Stimulated activated CD4-positive, alpha-beta T cell treated with anti-CD3 and anti-CD28 coated beads, Interleukin-1b, Interleukin-23, amount 100 ng/mL, for 48 hours (primary cell): ENCODE data around the gene TPCN2.

Experiments used
- DNase-seq: peaks from one replicate; pipeline ENCODE4 v3.0.0-alpha.2; 2020

Gene TPCN2

DNA sequence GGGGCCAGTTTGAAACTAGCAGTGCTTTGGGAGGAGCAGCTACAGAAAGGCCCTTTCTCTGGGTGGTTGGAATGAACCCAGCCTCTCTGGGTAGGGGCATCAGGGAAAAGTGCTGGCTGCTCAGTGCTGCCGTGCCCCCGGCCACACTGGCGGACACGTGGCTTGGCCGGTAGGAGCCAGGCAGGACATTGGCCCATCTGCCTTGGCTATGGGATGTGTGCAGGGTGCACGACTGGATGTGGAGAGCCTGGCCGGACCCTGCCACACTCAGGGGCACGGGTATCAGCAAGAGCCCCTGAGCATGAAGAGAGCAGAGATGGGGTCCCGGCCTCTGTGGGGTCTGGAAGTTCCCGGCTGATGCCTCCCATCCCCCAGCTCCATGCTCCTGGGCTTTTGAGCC is 46.6 kb downstream of the TPCN2 start:
- no peak for DNase-seq

DNA sequence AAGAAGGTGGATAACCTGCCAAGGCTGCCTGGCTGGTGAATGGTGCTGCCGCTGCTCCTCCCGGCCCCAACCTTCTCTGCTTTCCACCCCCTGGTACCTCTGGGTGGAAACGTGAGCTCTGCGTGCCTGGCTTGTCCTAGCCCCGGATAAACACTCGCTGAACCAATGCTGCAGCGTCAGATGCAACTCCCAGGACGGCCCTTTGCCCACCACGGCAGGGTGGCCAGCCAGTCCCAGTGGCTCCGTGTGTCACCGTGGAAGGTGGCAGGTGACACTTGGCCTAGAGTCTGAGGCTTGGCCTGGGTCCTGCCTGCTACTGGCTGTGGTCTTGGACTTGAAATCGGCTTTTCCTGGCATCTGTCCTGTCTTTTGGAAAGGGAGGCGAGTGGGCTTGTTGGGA is 47.7 kb downstream of the TPCN2 start:
- no peak for DNase-seq

DNA sequence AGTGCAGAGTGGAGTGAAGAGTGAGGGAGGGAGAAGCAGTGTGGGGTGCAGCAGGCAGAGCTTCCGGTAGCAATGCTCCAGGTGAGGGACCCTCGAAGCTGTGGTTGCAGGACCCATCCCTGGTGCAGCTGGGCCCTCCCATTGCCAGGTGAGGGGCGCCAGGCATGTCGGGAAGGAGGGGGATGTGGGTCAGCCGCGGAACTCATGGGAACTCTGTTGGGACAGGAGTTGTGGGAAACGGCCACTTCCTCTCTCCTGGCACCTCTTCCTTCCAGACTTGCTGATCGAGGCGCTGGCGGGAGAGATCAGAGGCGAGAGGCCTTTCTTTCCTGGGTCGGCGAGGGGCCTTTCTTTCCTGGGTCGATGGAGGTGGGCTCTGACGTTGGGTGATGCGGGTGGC is 48.5 kb downstream of the TPCN2 start:
- DNase-seq: no peak

DNA sequence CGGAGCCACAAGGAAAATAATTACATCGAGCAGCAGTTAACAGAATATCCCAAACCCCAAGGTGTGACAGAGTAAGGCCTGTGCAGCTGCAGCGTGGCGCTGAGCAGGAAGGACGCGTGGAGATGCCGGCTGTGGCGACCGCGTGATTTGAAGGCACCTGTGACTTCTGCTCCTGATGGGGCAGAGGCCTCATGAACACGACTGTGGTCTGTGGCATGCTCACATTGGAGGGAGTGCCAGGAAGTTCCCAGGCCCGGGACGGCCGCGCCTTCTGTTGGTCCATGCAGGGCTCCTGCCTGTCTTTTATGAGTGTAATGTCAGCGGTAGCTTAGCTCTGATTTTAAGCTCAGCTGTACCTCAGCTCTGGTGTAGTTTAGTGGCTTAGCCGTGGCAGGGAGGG is 50.4 kb downstream of the TPCN2 start:
- DNase-seq: no peak

DNA sequence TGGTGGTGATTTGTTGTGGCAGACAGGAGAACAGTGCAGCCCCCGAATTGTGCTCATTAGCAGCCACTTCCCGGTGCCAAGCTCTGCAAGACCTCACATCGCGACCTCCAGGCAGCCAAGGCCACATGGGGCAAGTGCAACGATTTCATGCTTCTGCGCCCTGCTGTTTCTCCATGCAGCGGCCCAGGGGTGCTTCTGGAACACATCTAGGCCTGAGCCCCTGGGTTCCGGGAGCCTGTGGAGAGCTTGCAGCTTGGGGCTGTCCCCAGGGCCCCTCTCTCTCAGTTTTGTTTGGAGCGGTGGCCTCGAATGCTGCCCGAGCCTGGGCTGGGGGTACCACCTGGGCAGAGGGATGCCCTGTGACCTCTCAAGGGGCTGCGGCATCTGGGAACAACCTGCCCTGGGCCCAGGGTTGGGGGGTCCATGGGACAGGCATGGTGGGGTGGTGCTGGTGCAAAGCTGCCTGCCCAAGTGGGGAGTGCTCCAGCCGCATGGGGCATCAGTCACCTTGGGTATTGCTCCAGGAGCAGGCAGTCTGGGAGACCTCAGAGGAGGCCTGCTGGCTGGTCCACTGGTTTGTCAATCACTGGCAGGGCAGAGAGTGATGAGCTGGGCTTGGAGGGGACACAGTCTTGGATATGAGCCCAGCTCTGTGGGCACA is 51.9 kb downstream of the TPCN2 start:
- DNase-seq: no peak

DNA sequence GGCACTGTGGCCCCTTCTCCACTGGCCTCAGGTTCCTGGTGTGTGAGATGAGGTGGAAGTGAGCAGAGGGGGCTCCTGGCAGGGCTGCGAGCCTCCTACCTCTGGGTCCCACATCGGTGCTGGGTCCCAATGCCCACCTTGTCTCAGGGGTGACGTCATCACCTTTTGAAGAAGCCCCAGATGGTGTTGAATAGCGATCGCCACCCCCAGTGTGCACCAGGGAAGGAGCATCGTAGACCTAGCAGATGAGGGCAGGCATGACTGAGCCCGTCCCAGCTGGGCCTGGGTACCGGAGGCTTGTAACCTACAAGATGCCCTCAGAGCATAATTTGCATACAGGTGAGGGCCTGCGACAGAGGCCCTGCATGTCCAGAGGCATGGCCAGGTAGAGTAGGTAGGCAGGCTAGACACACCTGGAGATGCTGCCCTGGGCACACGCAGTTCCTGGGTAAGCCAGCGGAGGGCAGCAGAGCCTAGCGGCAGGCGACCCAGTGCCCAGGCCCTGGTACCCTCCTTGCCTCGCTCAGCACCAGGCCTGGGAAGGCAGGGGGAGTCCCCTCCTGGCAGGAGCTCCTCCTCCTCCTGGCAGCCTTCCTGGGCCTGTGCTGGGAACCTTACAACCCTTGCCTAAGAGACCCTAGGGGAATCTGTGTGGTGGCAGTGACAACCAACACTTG is 52.5 kb downstream of the TPCN2 start:
- DNase-seq: peak; percentile 71

DNA sequence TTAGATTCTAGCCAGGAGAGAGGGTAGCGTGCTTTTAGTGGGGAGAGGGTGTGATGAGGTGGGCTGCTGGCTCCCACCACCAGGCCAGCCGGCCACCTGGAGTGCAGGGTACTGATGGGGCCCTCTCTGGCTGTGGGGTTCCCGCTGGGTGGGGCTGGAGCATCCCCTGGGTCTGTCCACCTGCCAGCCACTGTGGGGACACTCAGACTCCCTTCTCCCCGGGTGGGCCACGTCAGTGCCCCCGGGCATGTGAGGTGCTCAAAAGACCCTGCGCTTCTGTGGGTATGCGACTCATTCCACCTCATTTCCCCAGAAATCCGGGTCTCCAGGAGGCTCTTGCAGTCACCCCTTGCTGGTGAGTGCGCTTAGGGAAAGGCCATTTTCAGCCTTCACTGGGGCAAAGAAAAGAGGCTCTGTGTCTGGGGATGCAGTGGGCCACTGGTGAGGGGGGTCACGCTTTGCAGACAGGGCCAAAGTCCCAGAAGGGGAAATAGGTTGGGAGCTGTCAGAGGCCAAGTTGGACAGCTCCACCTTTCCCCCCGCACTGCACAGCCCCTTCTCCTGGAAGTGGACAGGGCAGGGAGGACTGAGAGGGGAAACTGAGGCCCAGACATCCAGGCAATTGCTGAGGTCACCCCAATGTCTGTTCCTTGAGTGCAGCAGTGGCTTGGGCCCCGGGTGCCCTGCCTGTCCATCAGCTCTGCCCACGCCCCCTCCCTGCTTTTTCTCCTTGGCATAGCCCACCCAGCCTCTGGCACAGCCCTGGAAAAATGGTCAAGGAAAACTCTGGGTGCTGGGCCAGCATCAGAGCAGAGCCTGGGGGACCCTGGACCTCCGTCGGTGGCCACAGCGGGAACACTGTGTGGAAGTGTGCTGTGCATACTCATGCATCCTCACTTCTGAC is 53.3 kb downstream of the TPCN2 start:
- DNase-seq: no peak

DNA sequence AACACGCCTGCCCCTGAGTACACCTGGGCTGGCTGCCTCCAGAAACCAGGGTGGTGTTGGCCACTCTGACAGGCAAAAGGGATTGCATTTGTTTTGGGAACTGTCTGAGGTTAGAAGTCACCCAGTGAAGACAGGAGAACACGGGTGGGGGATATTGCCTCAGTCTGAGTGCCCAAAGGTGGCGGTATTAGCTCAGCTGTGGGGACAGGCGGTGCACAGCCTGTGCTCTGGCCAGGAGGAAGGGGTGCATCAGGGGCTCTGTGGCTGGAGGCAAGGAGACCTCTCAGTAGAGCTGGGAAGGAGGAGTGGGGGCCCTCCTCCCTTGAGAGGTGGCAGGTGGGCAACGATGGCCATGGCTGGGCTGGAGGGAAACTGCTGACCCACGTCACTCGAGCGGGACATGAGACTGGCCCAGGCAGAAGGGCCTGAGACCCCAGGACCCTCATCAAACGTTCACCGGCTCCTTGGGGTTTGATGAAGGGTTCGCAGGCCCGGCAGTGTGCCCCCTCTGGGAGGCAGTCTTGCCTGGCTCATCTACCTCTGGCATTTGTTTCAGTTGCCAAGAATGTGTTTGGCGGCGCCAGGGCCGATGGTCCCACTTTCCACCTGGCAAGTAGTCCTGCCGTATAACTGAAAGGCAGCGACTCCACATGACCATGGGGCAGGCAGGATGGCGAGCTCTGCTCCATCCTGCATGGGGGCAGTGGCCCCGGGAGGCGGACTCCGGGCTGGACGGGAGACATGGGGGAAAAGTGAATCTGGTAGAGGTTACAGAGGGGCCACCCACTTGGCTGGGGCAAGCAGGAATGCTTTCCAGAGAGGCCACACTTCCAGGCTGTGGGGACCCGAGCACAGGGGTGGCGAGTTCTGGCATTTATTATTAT is 54.2 kb downstream of the TPCN2 start:
- no peak for DNase-seq

DNA sequence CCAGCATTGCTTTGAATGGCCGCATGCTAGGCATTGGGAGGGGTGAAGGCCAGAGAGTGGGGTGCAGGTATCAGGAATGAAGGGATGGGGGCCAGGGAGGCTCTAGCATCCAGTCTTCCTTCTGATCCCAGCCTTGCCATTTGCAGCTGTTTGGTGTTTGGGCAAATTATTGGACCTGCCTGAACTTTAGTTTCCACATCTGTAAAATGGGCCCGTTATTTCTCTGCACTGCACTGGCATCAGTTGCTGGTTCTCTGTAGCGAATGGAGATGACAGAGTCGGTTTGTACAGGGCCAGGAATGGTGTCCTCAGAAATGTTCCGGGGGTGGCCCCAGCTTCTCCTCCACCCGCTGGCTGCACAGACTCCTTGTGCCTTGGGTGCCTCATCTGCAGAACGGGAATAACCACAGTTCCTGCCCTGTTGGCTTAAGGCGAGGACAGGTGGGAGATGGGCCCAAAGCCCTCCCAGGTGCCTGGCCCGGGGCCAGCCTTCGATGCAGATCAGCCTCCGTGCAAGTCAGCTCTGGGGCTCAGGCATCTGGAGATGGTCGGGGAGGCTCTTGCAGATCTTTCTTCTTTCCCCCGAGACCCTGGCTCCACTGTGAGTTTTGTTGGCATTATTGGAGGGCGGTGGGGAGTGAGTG is 55.6 kb downstream of the TPCN2 start:
- no peak for DNase-seq

DNA sequence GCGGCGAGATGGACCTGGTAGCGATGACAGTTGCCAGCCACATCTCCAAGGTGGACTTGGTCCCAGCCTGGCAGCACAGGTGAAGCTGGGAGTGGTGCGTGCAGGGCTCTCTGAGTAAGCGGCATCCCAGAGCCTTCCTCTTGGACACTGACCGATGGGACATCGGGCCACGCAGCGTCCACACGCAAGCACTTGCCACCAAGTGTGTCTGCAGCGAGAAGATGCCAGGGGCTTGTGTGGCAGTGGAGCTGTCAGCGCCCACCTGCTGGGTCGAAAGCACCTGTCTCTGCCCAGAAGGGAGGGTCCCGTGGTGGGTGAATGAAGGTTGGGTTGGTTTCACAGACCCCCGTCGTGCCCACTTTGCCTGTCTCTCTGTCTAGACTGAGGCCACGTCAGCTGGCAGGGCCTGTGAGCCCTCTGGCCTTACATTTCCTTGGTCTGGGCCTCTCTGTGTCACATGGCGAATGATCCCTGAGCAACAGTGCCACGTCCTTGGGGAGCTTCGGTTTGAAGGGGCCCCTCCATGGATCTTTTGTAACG is 56.2 kb downstream of the TPCN2 start:
- no peak for DNase-seq

DNA sequence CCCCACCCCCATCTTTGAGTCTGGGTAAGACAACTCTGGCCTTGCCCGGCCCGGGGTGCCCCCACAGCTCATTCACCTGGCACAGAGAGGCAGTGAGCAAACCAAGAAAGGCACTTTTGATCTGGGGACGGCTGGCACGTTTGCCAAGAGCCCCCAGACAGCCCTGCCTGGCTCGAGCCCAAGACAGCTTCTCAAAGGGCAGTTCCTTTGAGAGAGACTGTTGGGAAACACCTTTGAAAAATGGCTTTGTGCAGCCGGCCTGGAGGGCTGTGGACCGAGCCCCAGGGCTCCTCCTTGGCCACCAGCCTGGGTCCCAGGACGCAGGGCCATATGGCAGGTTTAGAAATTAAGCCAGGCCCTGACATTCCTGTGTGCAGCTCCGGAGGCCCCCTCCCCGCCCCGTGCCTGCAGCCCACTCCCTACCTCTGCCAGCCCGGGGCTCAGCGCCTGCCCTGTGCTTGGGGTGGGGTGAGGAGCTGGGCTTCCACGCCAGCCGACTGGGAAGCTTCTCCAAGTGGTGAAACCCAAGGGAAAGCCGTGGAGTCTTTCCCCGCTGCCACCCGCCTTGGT is 56.8 kb downstream of the TPCN2 start:
- DNase-seq: no peak

DNA sequence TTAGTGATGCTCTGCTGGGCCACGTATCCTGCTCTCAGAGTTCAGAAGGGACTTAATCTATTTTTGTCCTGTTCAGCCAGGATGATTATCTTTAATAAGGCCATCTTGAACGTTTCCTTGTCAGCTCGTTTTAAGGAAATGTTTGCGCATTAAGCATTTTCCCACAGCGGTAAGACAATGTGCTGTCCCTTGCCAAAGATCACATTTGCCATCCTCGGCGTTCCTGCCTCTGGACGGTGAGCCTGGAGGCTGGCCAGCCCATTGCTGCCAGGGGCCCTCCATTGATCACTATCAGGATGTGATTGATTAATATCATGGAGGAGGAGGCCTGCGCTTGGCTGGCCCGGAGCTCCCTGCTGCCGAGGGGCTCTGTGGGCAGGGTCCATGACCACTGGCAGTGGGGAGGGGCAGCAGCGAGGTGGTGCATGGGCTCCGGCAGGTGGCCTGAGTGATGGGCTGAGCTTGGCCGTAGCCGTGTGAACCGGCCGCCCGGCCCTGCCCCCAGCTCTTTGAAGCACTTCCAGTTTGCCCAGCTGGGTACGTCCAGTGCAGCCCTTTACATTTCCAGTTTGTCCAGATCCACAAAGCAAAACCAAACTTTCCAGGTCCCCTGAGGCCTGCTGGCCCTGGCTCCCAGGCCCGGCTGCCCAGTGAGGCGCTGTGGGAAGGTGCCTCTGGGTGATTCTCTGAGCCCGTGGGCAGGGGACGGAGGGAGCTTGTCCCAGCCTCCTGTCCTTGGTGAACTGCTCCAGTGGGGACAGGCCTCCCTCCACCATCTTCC is 57.5 kb downstream of the TPCN2 start:
- DNase-seq: no peak

DNA sequence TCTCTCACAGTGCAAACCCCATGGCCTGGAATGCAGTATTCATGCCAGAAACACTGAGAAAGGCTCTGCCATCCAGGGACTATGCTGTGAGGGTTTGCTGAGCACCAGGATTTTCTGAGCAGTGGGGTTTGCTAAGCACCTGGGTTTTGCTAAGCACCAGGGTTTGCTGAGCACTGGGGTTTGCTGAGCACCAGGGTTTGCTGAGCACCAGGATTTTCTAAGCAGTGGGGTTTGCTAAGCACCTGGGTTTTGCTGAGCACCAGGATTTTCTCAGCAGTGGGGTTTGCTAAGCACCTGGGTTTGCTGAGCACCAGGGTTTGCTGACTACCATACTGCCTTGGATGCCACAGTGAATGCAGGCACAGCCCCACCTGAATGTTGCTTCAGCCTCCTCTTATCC is 58.7 kb downstream of the TPCN2 start:
- no peak for DNase-seq

DNA sequence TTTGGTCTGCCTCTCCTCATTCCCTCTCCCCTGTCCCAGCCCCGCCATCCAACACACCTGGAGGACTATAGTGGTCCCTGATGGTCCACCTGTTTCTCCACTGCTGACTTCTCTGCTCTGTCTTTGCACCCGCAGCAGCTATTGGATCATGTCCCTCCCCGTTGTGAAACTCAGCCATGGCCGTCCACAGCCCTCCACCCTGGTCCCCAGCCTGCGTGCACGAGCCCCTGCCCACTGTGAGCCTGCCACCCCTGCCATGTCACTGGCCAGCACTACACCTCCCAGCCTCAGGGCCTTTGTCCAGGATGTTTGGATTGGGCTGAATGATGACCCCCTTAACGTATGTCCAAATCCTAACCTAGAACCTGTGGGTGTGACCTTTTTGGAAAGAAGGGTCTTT is 59.3 kb downstream of the TPCN2 start:
- DNase-seq: no peak

DNA sequence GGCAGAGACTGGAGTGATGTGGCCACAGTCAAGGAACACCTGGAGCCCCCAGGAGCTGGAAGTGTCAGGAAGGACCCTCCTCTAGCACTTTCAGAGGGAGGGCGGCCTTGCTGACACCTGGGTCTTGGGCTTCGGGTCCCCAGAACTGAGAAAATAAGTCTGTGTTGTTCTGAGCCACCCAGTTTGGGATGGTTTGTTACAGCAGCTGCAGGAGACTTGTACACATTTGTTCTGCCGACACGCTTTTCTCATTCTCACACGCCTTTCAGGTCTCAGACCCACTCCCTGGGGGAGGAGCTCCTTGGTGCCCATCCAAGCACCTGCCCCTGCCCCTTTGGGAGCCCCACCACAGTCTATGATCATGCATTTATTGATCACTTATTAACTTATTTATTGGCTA is 59.8 kb downstream of the TPCN2 start:
- no peak for DNase-seq

DNA sequence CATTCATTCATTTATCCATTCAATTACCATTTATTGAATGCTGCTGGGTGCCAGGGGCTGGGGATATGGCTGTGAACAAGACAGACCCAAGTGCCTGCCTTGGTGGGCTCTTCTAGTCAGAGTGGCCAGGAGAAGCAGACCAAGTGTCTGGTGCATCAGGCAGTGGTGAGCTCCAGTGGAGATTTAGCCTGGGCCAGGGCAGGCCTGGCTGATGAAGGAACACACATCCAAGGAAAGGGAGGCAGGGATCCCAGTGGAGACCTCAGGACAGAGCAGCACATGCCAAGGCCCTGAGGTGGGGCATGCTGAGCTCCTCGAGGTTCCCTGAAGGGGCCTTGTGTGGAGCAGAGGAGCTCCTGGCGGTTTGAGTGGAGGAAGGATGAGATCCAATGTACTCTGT is 60.4 kb downstream of the TPCN2 start:
- no peak for DNase-seq

DNA sequence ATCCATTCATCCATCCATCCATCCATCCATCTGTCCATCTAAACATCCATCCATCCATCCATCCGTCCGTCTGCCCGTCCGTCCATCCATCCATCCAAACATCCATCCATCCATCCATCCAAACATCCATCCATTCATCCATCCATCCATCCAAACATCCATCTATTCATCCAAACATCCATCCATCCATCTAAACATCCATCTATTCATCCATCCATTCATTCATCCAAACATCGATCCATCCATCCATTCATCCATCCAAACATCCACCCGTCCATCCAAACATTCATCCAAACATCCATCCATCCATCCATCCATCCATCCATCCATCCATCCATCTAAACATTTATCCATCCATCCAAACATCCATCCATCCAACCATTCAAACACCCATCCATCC is 61.7 kb downstream of the TPCN2 start:
- no peak for DNase-seq

DNA sequence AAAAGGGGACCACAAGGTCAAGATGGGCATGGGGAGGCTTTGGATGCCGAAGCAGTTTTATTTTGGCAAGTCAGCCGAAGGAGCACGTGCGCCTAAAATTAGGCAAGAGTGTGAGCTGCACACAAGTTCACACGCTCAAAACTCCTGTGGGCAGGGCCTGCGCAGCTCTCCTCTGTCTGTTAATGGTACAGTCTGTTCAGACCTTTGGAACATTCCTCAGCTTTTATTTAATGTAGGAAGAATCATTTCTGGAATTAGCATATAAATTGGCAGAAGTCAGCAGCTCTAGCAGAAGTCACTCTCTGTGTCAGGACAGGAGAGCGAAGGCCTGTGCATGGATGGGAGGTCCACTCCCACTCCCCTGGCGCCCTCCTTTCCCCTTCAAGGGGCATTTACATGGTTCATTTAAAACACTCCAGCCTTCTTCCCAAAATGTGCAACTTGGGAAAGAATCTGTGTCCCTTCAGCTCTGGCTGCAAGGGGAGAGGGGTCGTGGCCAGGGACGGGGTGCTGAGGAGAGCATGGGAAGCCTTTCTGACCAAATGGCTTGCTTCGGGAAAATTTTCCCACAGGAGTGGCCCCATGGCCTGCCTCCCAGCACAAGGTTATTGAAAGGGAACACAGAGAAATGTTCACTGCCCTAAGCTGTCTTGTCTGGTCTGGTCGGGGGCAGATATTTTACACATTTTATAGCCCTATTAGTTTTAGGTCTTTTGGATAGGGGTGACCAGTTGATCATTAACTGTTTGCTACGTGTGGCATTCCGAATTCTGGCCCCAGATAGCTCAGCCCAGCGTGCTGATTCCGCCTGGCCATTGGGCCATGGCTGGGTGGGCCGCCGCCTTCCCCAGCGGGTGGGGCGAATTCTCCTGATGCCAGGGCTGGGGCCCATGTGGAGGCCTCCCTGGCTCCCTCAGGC is 63.2 kb downstream of the TPCN2 start:
- no peak for DNase-seq

DNA sequence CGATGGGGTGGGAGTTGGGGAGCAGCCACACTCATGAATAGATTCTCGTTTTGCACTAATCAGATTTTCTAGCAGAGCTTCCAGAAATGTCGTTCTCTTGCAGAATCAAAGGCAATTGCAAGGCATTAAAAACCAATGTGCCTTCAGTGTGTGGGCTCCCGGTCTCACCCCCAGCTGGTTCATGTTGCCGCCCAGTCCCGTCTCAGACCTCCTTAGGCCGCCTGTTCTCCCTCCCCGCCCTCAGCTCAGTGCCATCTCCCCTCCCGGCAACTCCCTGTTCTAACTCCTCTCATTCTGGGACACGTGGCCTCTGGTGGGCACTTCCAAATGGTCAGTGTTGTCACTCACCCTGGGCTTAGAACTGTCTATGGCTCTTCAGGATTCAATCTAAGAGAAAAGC is 64.5 kb downstream of the TPCN2 start:
- DNase-seq: no peak
